Glomerular visceral epithelial cell (primary cell): ENCODE data around the gene UNC5C.
A peak's percentile ranks its signal among the peaks of the same experiment; 100 is the strongest.

Experiments
- DNase-seq: peaks from one replicate; pipeline ENCODE4 v3.0.0-alpha.2; 2016; ENCODE audit errors: extremely low spot score

UNC5C gene

GRCh38 chr4:95348418-95348817 lies 200.4 kb downstream of the UNC5C start:
- DNase-seq = no peak

GRCh38 chr4:95343235-95343634 lies 205.5 kb downstream of the UNC5C start:
- no peak for DNase-seq

GRCh38 chr4:95340191-95340590 lies 208.6 kb downstream of the UNC5C start:
- no peak for DNase-seq

DNA sequence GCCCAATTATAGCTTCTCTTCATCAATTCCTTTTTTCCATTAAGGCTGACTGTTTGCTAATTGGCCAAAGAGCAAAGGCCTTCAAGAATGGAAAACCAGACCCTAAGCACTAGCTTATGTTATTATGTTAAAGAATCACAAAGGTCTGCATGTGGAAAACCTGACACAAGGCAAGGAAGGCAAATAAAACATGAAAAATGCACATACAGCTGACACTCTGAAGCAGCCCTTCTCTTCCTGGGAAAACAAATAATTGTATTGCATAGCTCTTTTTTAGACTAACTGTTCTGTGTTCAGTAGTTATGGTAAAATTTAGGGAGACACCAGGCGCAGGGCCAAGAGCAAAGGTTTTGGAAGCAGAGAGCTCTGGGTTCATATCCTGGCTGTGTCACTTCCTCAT lies 223.1 kb downstream of the UNC5C start:
- no peak for DNase-seq

GRCh38 chr4:95319169-95319568 lies 229.6 kb downstream of the UNC5C start:
- DNase-seq = no peak

- no peak for DNase-seq
Observed at GRCh38 chr4:95318483-95318882, 230.3 kb downstream of the UNC5C start.

- DNase-seq = no peak
Observed at GRCh38 chr4:95318044-95318443, 230.7 kb downstream of the UNC5C start.

GRCh38 chr4:95317085-95317793 lies 231.5 kb downstream of the UNC5C start:
- no peak for DNase-seq

GRCh38 chr4:95314573-95314972 lies 234.2 kb downstream of the UNC5C start:
- no peak for DNase-seq

GRCh38 chr4:95304898-95305297 lies 243.9 kb downstream of the UNC5C start:
- DNase-seq = peak; percentile 61

DNA sequence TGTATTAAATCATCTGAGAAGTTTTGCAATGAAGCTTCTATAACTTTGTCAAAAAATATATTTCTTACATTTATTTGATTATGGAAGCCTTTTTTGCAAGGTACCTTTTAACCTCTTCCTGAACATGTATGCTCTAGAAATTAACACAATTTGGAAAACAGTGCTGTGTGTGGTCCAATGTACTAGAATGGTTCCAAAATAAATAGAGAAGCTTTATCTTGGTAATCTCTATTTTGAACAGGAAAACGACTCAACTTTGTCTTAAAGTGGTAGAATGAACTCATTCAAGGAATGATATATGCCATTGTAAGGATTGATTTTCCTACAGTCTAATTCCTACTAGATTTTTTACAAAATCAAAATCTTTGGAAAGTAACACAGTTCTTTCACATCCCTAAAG lies 248.5 kb downstream of the UNC5C start:
- no peak for DNase-seq

- DNase-seq = no peak
Observed at GRCh38 chr4:95296052-95296451, 252.7 kb downstream of the UNC5C start.

GRCh38 chr4:95295157-95295556 lies 253.6 kb downstream of the UNC5C start:
- DNase-seq = no peak

- DNase-seq = no peak
Observed at GRCh38 chr4:95294321-95294720, 254.5 kb downstream of the UNC5C start.

DNA sequence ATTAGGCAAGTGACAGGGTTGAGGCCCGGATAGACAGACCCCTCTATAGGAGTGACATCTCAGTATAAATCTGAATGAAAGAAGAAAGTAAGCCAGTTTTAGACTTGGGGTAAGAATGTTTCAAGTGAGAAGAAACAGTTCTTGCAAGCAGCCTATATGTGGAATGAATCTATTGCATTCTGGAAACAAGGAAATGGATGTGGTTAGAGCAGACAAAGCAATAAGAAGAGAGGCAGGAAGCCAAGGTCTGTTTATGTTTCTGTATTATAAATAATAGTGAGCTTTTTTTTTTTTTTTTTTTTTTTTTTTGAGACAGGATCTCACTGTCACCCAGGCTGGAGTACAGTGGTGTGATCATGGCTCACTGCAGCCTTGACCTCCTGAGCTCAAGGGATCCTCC lies 255.8 kb downstream of the UNC5C start:
- DNase-seq = no peak

DNA sequence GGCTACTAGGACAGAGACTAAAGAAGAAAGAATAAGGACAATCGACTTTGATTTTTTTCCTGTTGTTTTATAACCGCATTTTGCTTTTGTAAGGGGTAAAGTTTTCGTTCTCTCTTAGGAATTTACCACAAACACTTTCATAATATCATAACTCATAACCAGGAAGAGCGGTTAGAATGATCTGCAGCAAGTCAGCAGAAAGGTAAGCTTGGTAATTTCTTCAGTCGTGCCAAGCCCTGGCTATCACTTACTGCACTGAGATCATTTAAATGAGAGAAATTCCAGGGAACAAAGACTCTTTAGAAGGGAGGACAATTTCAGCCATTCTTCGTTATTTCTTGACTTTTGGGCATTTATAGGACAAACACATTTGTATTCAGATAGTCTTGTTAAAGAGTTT lies 258.1 kb downstream of the UNC5C start:
- DNase-seq = no peak

DNA sequence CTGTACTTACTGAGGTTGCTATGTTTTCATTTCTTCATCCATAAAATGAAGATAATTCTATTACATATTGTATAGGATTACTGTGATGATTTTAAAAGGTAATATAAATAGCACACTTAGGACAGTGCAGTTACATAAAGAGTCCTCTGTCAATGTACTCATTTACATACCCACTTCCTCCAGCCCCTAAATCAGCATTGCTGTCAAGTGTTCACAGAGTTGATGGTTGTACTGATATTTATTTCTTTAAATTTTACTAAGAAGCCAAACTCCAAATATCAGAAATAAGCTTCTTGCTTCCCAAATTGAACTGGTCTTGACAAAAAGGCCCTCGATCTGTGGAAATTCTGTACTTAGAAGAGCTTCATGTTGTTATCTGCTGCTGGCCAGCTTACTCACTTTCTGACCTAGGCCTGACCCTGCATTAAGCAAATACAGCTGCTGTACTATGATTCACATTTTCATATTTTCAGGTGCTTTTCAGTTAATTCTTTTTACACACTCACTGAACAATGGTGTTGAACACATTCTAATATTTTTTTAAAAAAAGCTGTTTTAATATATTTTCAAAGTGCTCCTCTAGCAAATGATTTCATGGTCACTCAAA lies 259.6 kb downstream of the UNC5C start:
- peak; percentile 25 for DNase-seq

DNA sequence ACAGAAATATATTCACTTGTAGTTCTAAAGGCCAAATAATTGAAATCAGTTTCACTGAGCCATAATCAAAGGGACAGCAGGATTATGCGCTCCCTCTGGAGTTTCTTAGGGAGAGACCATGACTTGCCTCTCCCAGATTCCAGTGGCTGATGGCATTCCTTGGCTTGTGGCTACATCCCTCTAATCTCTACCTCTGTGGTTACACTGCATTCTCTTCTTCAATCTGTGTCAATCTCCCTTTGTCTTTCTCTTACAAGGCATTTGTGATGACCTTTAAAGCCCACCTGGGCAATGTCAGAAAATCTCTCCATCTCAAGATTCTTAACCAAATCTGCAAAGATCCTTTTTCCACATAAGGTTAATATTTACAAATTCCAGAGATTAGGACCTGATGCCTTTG lies 260.2 kb downstream of the UNC5C start:
- no peak for DNase-seq

- no peak for DNase-seq
Observed at GRCh38 chr4:95285797-95286196, 263.0 kb downstream of the UNC5C start.

- DNase-seq = no peak
Observed at GRCh38 chr4:95284655-95285054, 264.1 kb downstream of the UNC5C start.

DNA sequence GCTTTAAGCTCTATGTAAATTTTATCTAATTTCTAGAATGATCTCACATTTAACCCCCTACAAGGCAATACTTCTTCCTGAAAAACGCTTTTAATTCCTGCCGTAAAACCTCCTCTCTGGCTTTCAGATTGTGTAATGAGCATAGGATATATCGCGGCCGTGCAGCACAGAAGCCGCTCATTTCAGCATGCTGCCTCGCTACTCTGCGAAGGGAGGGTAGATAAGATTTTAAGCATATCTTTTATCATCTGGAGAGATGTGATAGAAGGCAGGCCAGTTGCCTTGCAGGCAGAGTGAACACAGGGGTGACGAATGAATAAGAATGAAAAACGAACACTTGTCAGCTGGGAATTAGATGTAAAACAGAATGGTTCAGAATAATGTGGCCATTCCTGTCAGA lies 265.5 kb downstream of the UNC5C start:
- no peak for DNase-seq

DNA sequence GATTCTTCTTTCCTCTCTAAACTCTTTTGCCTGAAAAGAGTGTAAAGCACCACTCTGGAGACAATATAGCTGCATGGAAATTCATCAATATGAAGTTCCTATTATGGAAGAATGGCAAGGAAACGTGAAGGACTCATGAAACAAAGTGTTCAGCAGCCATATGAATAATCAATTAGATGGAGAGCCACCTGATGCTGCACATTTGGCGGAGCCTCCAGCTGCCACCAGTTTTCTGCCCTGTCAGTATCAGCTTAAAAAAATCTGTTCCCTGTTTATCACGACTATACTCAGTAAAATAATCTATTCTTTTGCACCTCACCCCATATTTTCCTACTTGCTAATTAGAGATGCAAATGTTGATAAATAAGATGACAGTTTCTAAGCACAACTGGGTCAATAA lies 276.0 kb downstream of the UNC5C start:
- no peak for DNase-seq

DNA sequence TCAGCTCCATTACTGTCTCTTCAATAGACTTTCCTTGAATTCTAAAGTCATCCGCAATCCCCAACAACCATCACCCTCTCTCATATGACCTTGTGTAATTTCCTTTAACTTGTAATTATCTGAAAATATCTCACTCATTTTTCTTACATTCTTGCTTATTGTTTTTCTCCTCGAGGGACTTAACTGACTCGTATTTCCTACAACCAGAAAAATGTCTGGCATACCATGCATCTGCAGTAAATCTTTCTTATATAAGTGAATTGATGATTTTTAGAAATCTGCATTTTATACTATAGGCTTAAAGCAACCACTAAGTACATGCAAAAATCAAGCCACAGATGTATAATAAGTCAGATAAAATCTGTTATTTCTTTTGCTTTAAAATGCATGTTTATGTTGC lies 276.7 kb downstream of the UNC5C start:
- DNase-seq = no peak
